Urothelium cell line (cell line): Measurements from ENCODE around the gene PSMD9.
"Not testable (repeated sequence)": the region's sequence is repeated elsewhere in the genome, so short reads cannot be mapped to it uniquely, and the experiment has no call there.

Experiments
- DNase-seq: peaks from one replicate; pipeline ENCODE4 v3.0.0; 2011; ENCODE audit warnings: low spot score, mixed read lengths
- FAIRE-seq: peaks from 2 replicates; lab custom pipeline; 2011; peaks lifted over from hg19 to GRCh38; lab: Jason Lieb, UNC

The PSMD9 gene, protein sequence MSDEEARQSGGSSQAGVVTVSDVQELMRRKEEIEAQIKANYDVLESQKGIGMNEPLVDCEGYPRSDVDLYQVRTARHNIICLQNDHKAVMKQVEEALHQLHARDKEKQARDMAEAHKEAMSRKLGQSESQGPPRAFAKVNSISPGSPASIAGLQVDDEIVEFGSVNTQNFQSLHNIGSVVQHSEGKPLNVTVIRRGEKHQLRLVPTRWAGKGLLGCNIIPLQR

GRCh38 chr12:121888478-121889273 is at the start of gene PSMD9:
PSMD9 (plus strand) TSS chr12:121888790; CDS start chr12:121888857, 67 bp downstream.
- peak; percentile 97 for DNase-seq
- no peak for FAIRE-seq

DNA sequence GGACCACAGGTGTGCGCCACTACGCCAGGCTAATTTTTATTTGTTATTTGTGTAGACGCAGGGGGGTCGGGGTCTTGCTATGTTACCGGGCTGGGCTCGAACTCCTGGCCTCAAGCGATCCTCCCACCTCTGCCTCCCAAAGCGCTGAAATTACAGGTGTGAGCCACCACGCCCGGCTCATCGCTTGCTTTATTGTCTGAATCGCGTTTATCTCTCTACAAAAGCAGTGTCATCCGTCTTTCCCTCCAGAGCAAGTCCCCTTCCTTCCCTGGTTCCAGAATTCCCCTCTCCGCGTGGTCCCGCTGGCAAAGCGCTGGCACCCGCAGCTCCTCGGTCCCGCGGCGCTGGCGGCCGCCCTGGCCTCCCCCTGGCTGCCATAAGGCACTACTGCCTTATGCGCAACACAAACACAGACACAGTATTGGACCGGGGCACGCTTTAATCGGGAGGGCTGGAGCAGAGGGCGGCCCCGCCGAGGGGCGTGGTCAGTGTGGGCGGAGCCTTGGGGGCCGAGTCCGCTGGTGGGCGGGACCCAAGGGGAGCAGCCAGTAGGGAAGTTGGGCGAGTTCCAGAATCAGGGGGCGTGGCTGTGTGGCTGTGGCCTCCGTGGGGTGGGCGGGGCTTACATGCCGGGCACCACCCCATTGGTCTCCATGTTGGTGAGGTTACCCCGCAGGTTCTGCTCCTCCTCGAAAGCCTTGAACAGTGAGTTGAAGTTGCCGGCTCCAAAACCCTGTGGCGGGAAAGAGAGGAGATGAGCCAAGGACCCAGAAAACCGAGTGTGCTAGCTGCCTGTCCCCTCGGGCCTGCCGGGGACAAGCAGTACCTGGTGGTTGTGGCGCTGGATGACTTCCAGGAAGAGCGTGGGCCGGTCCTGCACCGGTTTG is 49.2 kb upstream of the PSMD9 start:
- DNase-seq: peak; percentile 98
- FAIRE-seq: peak; percentile 91

DNA sequence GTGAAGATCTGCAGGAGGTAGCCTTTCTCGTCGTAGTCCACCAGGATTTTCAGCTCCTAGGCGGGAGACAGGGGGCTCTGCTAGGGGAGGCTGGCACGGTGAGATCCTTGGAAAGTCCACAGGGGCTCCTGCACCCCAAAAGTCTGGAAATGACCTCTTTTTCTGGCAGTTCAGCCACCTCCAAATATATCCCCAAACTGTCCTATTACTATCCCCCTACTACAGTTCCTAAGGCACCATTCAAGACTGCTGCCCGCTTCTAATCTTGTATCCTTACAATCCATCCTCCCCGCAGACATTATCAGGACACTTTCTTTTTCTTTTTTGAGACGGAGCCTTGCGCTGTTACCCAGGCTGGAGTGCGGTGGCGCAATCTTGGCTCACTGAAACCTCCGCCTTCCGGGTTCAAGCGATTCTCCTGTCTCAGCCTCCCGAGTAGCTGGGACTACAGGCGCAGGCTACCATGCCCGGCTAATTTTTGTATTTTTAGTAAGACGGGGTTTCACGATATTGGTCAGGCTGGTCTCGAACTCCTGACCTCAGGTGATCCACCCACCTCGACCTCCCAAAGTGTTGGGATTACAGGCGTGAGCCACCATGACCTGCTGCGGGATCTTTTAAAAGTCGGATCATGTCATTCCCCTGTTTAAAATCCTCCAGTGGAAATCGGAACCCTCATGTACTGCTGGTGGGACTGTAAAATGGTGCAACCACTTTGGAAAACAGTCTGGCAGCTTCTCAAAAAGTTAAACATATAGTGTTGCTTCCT is 48.4 kb upstream of the PSMD9 start:
- FAIRE-seq (no peak), DNase-seq (no peak)

DNA sequence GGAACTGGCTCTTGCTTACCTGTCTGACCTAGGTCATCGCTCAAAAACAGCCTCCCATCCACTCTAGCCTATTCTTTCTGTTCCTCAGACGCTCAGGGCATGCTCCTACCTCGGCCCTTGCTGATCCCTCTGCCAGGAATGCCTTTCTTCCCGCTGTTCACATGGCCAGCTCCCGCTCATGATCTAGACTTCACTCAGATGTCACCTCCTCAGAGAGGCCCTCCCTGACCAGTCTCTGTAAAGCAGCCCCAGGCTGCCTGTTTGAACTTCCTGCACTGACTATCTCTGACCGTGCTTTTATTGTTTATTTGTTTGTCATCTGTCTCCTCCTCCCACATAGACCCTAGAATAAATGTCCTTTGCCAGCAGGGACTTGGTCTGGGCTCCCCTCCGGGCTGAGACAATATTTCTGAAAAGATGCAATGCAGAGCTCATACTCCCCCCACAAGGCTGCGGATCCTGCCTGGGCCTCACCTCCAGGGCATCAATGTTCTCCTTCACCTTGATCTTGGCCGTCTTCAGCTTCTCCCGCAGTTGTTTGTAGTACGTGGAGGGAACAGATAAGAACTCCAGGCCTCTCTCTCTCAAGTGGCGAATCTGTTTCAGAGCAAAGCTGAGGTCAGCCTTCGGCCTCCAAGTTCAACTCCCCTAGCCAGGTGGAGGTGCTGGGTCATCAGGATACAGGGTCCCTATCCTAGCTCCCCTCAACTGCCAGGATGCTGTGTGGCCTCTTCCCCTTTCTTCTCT is 45.2 kb upstream of the PSMD9 start:
- FAIRE-seq (no peak), DNase-seq (no peak)

DNA sequence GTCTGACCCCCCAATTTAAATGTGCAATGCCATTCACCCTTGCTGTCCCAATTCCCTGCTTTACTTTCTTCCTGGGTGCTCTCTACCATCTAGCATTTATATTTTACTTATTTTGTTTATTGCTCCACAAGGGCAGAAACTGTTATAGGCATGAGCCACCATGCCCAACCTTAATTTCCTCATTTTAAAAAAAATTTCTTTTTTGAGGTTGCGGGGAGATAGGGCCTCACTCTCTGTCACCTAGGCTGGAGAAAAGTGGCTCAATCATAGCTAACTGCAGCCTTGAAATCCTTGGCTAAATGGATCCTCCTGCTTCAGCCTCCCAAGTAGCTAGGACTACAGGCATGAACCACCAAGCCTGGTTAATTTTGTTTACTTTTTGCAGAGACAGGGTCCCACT is 42.9 kb upstream of the PSMD9 start:
- no peak for DNase-seq
- FAIRE-seq: no peak

- no peak for FAIRE-seq
- no peak for DNase-seq
These were observed 39.4 kb upstream of the PSMD9 start for GRCh38 chr12:121849211-121849610.

DNA sequence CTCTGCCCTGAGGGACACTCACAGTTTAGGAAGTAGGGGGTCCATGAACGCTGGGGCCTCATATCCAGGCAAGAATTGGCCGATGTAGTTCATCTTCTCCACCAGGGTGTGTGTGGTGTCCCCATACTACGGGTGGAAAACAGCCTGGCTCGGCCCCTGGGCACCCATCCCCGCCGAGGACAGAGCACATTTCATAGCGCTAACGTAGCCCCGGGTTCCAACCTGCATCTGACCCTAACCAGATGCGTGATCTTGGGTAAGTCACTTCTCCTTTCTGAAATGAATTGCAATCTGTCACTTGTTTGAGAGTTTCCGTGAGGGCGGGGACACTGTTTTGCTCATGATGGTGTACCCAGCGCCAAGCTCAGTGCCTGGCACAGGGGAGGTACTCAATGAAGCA is 38.9 kb upstream of the PSMD9 start:
- DNase-seq: no peak
- FAIRE-seq: no peak

- not testable (repeated sequence) for FAIRE-seq, DNase-seq
These were observed 36.2 kb upstream of the PSMD9 start for GRCh38 chr12:121852392-121852791.

GRCh38 chr12:121857322-121858246 is 31.0 kb upstream of the PSMD9 start:
- FAIRE-seq (no peak), DNase-seq (no peak)

DNA sequence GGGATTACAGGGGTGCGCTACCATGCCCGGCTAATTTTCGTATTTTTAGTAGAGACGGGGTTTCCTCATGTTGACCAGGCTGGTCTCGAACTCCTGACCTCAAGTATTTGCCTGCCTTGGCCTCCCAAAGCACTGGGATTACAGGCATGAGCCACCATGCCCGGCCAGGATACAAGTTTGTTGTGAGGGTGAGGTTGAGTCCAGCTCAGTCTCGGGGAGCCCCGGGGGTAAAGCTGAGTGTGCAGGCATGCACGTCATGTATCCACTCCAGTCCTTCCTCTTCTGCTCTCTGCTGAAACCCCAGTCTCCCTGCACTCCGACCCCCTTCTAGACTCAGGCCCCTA is 30.3 kb upstream of the PSMD9 start:
- FAIRE-seq: no peak
- DNase-seq: no peak

DNA sequence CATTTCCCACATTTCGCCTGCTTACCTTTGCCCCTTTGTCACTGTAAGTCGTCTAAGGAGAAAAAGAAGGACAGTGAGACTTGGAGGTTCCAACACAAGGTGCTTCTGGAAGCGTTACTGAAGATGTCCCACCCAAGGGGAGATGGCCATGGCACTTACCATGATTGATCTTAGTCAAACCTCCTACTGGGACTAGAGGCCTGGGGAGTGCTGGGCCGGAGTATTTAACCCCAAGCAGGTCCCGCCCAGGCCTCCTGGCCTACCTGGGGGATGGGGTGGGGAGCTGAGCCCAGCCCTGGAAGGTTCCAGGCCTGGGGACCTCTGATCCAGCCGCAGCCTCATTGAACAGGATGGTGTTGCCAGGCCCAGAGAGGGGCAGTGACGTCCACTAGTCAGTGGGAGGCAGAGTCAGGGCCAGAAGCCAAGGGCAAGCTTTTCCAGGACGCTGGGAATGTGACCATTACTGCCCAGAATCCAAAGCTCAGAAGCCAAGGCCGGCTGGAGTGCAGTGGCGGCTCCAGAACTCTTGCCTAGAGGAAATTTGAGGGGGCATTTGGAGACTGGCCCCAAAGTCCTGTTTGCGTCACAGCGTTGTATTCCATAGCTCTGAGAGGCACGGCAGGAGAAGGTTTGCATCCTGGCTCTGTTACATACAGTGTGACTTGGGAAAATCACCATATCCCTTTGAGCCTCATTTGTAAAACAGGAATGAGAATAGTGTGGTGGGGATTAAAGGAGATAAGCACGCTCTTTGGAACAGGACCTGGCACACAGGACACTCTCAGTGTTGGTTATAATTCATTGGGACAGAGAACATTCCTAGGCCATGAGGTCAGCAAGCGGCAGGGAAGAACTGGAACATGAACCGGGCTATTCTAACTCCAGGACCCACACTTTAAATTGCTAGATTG is 29.7 kb upstream of the PSMD9 start, which contains the start of gene HPD:
HPD (minus strand) TSS at position 198 of the 911 bp plus-strand sequence; CDS start at position 162, 36 bp downstream.
- FAIRE-seq: peak; percentile 30
- peak; percentile 83 for DNase-seq

GRCh38 chr12:121860257-121860656 is 28.3 kb upstream of the PSMD9 start:
- FAIRE-seq (no peak), DNase-seq (no peak)

DNA sequence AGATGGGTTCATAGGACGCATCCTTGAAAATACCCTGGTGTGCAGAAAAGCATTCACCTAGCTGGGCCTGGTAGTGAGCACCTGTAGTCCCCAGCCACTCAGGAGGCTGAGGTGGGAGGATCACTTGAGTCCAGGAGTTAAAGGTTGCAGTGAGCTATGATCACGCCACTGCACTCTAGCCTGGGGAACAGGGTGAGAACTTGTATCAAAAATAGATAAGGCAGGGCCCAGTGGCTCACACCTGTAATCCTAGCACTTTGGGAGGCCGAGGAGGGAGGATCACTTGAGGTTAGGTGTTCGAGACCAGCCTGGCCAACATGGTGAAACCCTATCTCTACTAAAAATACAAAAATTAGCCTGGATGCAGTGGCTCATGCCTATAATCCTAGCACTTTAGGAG is 27.9 kb upstream of the PSMD9 start:
- DNase-seq, FAIRE-seq: not testable (repeated sequence)

GRCh38 chr12:121861636-121862254 is 26.8 kb upstream of the PSMD9 start:
- FAIRE-seq: no peak
- no peak for DNase-seq

GRCh38 chr12:121866331-121866730 is 22.3 kb upstream of the PSMD9 start:
- no peak for DNase-seq
- no peak for FAIRE-seq

DNA sequence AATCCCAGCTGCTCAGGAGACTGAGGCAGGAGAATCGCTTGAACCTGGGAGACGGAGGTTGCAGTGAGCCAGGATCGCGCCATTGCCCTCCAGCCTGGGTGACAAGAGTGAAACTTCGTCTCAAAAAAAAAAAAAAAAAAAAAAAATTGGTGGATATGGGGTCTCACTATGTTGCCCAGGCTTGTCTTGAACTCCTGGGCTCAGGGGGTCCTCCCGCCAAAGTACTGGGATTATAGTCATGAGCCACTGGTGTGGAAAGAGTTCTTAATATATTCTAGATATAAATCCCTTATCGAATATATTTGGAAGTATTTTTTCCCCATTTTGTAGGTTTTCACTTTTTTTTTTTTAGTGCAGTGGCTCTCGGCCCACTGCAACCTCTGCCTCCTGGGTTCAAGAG is 19.4 kb upstream of the PSMD9 start:
- not testable (repeated sequence) for FAIRE-seq, DNase-seq

DNA sequence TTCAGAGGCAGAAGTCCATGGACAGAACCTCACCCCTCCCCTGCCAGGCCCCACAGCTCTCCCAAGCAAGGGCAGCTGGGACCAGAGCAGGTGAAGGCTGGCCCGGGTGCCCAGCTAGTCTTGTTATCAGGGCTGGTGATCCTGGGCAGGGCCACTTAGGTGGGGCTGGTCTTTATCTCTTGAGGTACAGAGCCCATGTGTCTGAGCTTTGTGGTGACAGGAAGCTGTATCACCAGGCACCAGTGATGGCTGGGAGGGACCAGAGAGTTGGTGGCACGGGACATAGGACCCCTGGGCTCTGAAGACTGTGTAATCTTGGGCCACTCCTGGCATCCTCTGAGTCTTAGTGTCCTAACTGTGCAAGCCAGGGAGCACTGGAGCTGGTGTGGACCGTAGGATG is 17.1 kb upstream of the PSMD9 start:
- FAIRE-seq: no peak
- no peak for DNase-seq
